HEK293T (cell line): ENCODE data around the gene TMTC2.

ENCODE experiments used
- CTCF ChIA-PET: fragments of 350-600 bp; formaldehyde crosslinking; extraction: SDS; loops from one replicate; lab custom pipeline; 2021; ENCODE audit warnings: antibody characterized with exemption, inconsistent platforms; lab: Yijun Ruan, JAX
- POLR2A ChIA-PET: fragments of 350-600 bp; formaldehyde crosslinking; extraction: SDS; loops from one replicate; lab custom pipeline; 2020; ENCODE audit warnings: antibody characterized with exemption, inconsistent platforms; lab: Yijun Ruan, JAX
- DNase-seq: peaks from one replicate; pipeline ENCODE4 v3.0.0; 2012; ENCODE audit warnings: mixed read lengths; ENCODE audit errors: extremely low spot score
- ARNT ChIP-seq: fragments of 450-650 bp; IDR thresholded peaks from 2 replicates; pipeline ENCODE4 v1.6.1; 2017; ENCODE audit warnings: mild to moderate bottlenecking
- BHLHE40 ChIP-seq: fragments of 450-650 bp; IDR thresholded peaks from 2 replicates; pipeline ENCODE4 v1.6.1; 2016; ENCODE audit warnings: mild to moderate bottlenecking, moderate library complexity, borderline replicate concordance
- CTBP1 ChIP-seq: fragments of 450-650 bp; IDR thresholded peaks from 2 replicates; pipeline ENCODE4 v1.6.1; 2016; ENCODE audit warnings: borderline replicate concordance
- ELF4 ChIP-seq: fragments of 450-650 bp; IDR thresholded peaks from 2 replicates; pipeline ENCODE4 v1.6.1; 2017; ENCODE audit warnings: antibody characterized with exemption
- FOXA1 ChIP-seq: fragments of 450-650 bp; IDR thresholded peaks from 2 replicates; pipeline ENCODE4 v1.6.1; 2016; ENCODE audit warnings: mild to moderate bottlenecking
- FOXK2 ChIP-seq: fragments of 450-650 bp; IDR thresholded peaks from 2 replicates; pipeline ENCODE4 v1.6.1; 2016; ENCODE audit warnings: mild to moderate bottlenecking
- FOXM1 ChIP-seq: fragments of 450-650 bp; IDR thresholded peaks from 2 replicates; pipeline ENCODE4 v1.6.1; 2017; ENCODE audit warnings: mild to moderate bottlenecking, borderline replicate concordance
- HDGF ChIP-seq: fragments of 450-650 bp; IDR thresholded peaks from 2 replicates; pipeline ENCODE4 v1.6.1; 2017; ENCODE audit warnings: antibody characterized with exemption, borderline replicate concordance
- L3MBTL2 ChIP-seq: fragments of 450-650 bp; conservative IDR thresholded peaks from 2 replicates; pipeline ENCODE4 v1.6.1; 2016; ENCODE audit warnings: mild to moderate bottlenecking
- LEF1 ChIP-seq: fragments of 450-650 bp; IDR thresholded peaks from 2 replicates; pipeline ENCODE4 v1.6.1; 2017; ENCODE audit warnings: mild to moderate bottlenecking, borderline replicate concordance
- NFRKB ChIP-seq: fragments of 450-650 bp; IDR thresholded peaks from 2 replicates; pipeline ENCODE4 v1.6.1; 2016; ENCODE audit warnings: mild to moderate bottlenecking, moderate library complexity
- SP1 ChIP-seq: fragments of 450-650 bp; IDR thresholded peaks from 2 replicates; pipeline ENCODE4 v1.6.1; 2017
- SUZ12 ChIP-seq: fragments of 450-650 bp; IDR thresholded peaks from 2 replicates; pipeline ENCODE4 v1.6.1; 2016; ENCODE audit warnings: mild to moderate bottlenecking
- TARDBP ChIP-seq: fragments of 450-650 bp; IDR thresholded peaks from 2 replicates; pipeline ENCODE4 v1.6.1; 2016
- ZNF384 ChIP-seq: fragments of 450-650 bp; IDR thresholded peaks from 2 replicates; pipeline ENCODE4 v1.6.1; 2016
- TF ChIP-seq, protein P1 (sequence below): fragments of 450-650 bp; IDR thresholded peaks from 2 replicates; pipeline ENCODE4 v1.6.1; 2016

TMTC2 gene

DNA sequence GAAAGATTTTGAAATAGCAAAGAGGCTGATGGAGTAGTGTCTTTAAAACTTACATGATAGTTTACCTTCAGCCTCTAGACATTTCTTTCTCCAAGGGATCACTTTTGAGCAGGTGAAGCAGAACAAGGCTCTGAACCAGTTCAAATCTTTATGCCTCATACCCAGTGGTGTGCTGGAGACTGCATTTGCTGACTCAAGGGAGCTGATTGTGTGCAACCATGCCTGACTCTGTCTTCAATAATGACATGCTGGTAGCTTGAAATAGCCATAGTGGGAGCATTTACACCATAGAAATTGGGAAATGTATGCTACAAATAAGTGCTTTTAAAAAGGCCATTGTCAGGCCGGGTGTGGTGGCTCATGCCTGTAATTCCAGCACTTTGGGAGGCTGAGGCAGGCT lies 482.0 kb downstream of the TMTC2 start:
- TF ChIP-seq HDGF, result no peak
- TF ChIP-seq ZNF384, result no peak
- TF ChIP-seq SUZ12, result no peak
- TF ChIP-seq LEF1, result no peak
- no peak for TF ChIP-seq L3MBTL2
- no peak for TF ChIP-seq FOXK2
- TF ChIP-seq ELF4, result no peak
- no peak for TF ChIP-seq FOXA1
- no peak for DNase-seq
- ChIA-PET CTCF (no interaction called here), POLR2A (no interaction called here)

DNA sequence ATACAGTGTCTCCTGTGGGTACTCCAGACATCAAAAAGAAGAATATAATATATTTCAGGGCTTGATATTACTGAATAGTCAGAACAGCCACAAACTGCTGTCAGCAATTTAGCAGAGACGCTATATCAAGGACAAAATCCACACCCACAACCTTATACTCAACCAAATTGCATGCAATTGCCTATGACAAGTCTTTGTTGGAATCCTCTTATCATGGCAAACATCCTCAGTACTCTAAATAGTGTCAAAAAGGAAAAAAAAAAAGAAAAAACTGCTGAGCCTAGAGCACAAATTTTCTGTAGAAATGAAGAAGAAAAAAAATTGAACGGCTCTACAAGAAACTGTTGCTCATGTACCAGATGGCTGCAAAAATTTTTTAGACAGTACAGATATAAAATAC lies 485.7 kb downstream of the TMTC2 start:
- no peak for DNase-seq
- ChIA-PET CTCF (no interaction called here), POLR2A (no interaction called here)
- TF ChIP-seq HDGF (no peak), NFRKB (no peak), ZNF384 (no peak), SP1 (no peak), FOXA1 (no peak), FOXM1 (no peak), CTBP1 (no peak), L3MBTL2 (no peak), LEF1 (no peak), ARNT (no peak), FOXK2 (no peak), ELF4 (no peak), SUZ12 (no peak), TARDBP (no peak)
- TF ChIP-seq, protein P1, sequence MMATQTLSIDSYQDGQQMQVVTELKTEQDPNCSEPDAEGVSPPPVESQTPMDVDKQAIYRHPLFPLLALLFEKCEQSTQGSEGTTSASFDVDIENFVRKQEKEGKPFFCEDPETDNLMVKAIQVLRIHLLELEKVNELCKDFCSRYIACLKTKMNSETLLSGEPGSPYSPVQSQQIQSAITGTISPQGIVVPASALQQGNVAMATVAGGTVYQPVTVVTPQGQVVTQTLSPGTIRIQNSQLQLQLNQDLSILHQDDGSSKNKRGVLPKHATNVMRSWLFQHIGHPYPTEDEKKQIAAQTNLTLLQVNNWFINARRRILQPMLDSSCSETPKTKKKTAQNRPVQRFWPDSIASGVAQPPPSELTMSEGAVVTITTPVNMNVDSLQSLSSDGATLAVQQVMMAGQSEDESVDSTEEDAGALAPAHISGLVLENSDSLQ, result no peak

DNA sequence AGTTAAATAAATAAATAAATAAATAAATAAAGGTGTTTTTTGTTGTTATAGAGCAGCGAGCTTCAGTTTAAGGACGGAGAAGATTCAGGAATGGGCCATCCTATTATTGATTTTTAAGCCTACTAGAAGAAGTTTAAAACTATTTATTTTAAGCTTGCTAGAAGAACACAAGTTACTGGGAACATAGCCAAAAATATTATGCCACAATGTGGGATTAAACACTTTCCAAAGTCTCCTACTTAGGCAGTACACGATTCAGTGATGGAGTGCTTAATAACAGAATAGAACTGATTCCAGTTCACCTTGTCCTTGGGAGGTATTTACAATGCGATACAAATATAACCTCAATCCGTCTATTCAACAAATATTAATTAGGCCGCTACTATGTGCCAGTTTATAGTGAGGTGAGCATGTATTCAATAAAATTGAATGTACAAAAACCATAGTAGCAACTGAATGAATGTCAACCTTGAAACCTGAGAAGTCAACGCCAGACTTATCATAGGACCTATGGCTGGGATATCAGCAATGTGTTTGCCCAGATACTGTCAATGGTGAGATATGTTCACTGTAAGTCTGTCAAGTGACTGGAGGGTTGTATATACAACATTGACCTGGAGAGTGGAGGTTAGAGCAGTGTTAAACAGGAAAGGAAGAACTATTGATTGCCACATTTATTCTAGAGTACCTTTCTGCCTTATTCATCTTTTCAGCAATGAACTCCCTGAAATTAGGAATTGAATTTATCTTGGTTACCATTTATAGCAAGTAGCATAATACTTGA lies 486.4 kb downstream of the TMTC2 start:
- ChIA-PET CTCF (no interaction called here), POLR2A (no interaction called here)
- no peak for DNase-seq
- TF ChIP-seq TARDBP, result no peak
- TF ChIP-seq ELF4, result no peak
- no peak for TF ChIP-seq FOXK2
- no peak for TF ChIP-seq SP1

DNA sequence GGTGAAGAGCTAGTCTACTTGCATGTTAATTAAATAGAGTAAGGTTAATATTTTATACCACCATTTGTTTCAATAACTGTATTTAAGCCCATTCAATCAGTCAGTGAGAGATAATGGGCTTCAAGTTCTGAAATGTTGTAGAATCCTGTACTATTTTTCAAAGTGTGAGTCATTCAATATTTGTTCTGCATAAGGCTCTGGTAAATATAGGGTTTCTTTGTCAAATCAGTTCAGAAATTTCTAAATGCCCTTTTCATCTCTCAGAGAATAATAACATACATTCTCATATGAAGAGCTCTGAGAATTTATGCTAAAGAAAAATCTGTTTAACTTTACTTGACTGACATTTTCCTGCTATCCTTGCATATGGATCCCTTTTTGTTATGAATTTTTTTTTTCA lies 493.3 kb downstream of the TMTC2 start:
- ChIA-PET CTCF (no interaction called here), POLR2A (no interaction called here)
- no peak for DNase-seq
- TF ChIP-seq, protein P1, result no peak
- TF ChIP-seq TARDBP (no peak), SUZ12 (no peak), ARNT (no peak), NFRKB (no peak), HDGF (no peak)

DNA sequence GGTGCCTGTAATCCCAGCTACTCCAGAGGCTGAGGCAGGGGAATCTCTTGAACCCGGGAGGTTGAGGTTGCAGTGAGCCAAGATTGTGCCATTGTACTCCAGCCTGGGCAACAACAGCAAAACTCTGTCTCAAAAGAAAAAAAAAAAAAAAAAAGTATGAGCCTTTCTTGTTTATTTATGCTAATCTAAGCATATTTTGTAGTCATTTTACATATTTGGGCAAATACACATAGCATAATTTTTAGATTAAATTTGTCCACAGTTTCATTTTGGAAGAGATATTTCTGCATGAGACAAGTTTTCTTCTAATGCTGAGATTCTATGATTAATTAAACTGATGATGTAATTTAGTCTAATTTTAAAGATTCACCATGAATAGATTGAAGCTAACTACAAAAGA lies 494.4 kb downstream of the TMTC2 start:
- no peak for TF ChIP-seq FOXA1
- no peak for TF ChIP-seq ARNT
- TF ChIP-seq, protein P1, result no peak
- no peak for TF ChIP-seq BHLHE40
- TF ChIP-seq L3MBTL2, result no peak
- no peak for TF ChIP-seq FOXK2
- TF ChIP-seq SUZ12, result no peak
- no peak for TF ChIP-seq ELF4
- no peak for TF ChIP-seq ZNF384
- DNase-seq, result no peak
- CTCF ChIA-PET, result no interaction called here
- POLR2A ChIA-PET, result no interaction called here

DNA sequence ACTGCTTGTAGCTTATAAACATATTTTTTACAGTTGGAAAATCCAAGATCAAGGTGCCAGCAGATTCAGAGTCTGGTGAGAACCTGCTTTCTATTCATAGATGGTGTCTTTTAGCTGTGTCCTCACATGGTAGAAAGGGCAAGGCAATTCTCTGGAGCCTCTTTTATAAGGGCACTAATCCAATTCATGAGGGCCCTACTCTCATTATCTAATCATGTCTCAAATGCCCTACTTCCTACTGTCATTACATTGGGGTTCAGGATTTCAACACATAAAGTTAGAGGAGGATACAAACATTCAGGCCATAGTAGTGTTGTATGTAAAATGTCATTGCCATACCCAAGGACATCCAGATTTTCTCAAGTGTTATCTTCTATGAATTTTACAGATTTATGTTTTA lies 496.4 kb downstream of the TMTC2 start:
- ChIA-PET POLR2A (no interaction called here), CTCF (no interaction called here)
- TF ChIP-seq CTBP1 (no peak), L3MBTL2 (no peak), SP1 (no peak), FOXK2 (no peak), ELF4 (no peak), BHLHE40 (no peak), NFRKB (no peak), FOXM1 (no peak), TARDBP (no peak), ZNF384 (no peak), FOXA1 (no peak), LEF1 (no peak), ARNT (no peak), SUZ12 (no peak), HDGF (no peak)
- TF ChIP-seq, protein P1, result no peak
- DNase-seq, result no peak
